Adrenal gland (tissue), 12 donors: ENCODE measurements around the gene NNT. TPM values are rescaled to one million over a fixed set of nuclear protein-coding genes. Genes with fewer than 3 reads are reported as not detected.
"Not testable (repeated sequence)": the region's sequence is repeated elsewhere in the genome, so short reads cannot be mapped to it uniquely, and the experiment has no call there.

Source experiments
- DNase-seq, 7 donors: peaks; one replicate each; pipeline ENCODE4 v3.0.0-alpha.2; 2019 to 2020
- H3K27ac ChIP-seq, 5 donors: fragments of 200-600 bp; sonication (generic) in 4 of 5; 1 replicate in 3 of 5; 2 replicates in 2 of 5; pipeline versions ENCODE4 v1.5.1 to v1.8.0; 2016 to 2020; ENCODE audit warnings: mild to moderate bottlenecking in 1 of 5
- H3K27me3 ChIP-seq: fragments of 200-600 bp; 2 replicates; pipeline ENCODE4 v1.8.0; 2021
- H3K36me3 ChIP-seq, 2 donors: fragments of 200-600 bp; replicated peaks in 1 of 2; 1 replicate in 1 of 2; 2 replicates in 1 of 2; pipeline versions ENCODE4 v1.5.1 to v1.8.0; 2018 to 2022
- H3K4me1 ChIP-seq, 2 donors: fragments of 200-600 bp; replicated peaks in 1 of 2; 1 replicate in 1 of 2; 2 replicates in 1 of 2; pipeline versions ENCODE4 v1.5.1 to v1.8.0; 2018 to 2021
- H3K4me3 ChIP-seq, 4 donors: fragments of 200-600 bp; sonication (generic) in 3 of 4; one replicate each; pipeline ENCODE4 v1.5.1; 2016 to 2018
- H3K9me3 ChIP-seq, 3 donors: fragments of 200-600 bp; sonication (generic) in 1 of 3; replicated peaks in 1 of 3; 1 replicate in 2 of 3; 2 replicates in 1 of 3; pipeline versions ENCODE4 v1.5.1 to v1.8.0; 2016 to 2021
- CTCF ChIP-seq, 6 experiments: fragments of 450-650 bp in 4 of 6; fragments of 200-600 bp in 2 of 6; sonication (generic) in 1 of 6; IDR thresholded peaks; 1 replicate in 5 of 6; 2 replicates in 1 of 6; pipeline versions ENCODE4 v1.5.1 to v1.8.0; 2016 to 2021; ENCODE audit warnings: antibody characterized with exemption in 6 of 6, mild to moderate bottlenecking in 2 of 6, moderate library complexity in 1 of 6
- POLR2A ChIP-seq, 2 donors: fragments of 450-650 bp; IDR thresholded peaks; one replicate each; pipeline ENCODE4 v1.6.1; 2017; ENCODE audit warnings: antibody characterized with exemption in 2 of 2, mild to moderate bottlenecking in 2 of 2, moderate library complexity in 1 of 2
- WGBS, 4 donors: extraction: QIAGEN DNeasy Blood & Tissue Kit in 2 of 4; methylation state at CpG; one replicate each; pipeline versions ENCODE4 v1.1.5 to v1.1.7; 2013 to 2017; 5-methylcytosine and 5-hydroxymethylcytosine counted together
- intact Hi-C, 2 donors: fragments of 100-400 bp; cut with DNase I; formaldehyde crosslinking; loops; one replicate each; pipeline versions ENCODE4 v1.14.1 to v1.15.0; 2022 to 2023
- polyA plus RNA-seq, 3 donors: library from polyadenylated mRNA; stranded (reverse); fragments of 200-250 nt in 2 of 3; fragments of 350-450 nt in 1 of 3; fragmentation: Illumina TruSeq in 1 of 3; extraction: RNeasy Lipid Tissue Mini Kit (QIAGEN cat#74804) in 1 of 3; gene quantifications; one replicate each; pipeline ENCODE4 v1.2.3, GENCODE V29; 2013 to 2014
- total RNA-seq, 9 donors: library from RNA; depleted of rRNA in 4 of 9; stranded (reverse); fragments of >200 nt in 4 of 9; fragments of 120-200 nt in 1 of 9; fragmentation: NEBNext Ultra II Directional in 1 of 9; extraction: Animal tissue kit (Norgen Biotek cat#: 25700) in 1 of 9; gene quantifications; one replicate each; pipeline versions ENCODE4 v1.1.0 to v1.2.4, GENCODE V29; 2013 to 2023
- donor health status: healthy with polysubstance abuse.
- donor health status: Bipolar disorder and iron deficiency.
- donor health status: DM: yes; HTN: yes; CAD: no.
- donor health status: DM: no; HTN: no; CAD: no.
- donor health status: DM: no; HTN: no; CAD: no.
- donor health status: DM: yes; HTN: yes; CAD: no.

NNT gene
- total and polyA plus RNA-seq, 12 donors: 6.9 to 104 (median 59.1) TPM

DNA sequence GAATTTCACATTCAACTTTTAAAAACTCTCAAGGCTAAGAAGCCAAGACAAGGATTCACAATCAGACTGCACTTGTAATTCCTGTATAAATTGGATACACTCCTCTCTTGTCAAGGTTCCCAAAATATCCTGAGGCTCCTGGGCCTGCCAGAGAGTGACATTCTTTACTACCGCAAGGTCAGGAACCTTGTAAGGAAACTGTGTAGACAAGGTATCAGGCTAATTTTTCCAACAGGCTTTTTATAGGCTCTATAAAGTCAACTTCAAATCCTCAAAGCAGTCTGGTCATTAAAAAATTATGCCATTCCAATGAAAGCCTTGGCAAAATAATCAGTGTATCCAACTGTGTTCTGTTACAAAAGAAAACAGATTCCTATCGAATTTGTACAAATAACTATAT, 30.6 kb upstream of the NNT start:
- TF ChIP-seq POLR2A (IDR thresholded peaks at IDR 0.05) (no peak), CTCF (IDR thresholded peaks at IDR 0.05) (no peak)
- Histone ChIP-seq H3K36me3 (no peaks in the 10 kb centered on the region), H3K9me3 (no peaks in the 10 kb centered on the region), H3K27ac (peak overlapping the region in 3 of 5 donors; percentile 2 to 32 (median 7)), H3K27me3 (no peaks in the 10 kb centered on the region), H3K4me1 (peaks cover 7 to 17% of the 10 kb centered on the region in 2 donors), H3K4me3 (no peak overlapping the region)
- no peak for DNase-seq
- 23 to 53% (median 35%) methylated on average over 2 of the region's 2 CpGs for WGBS, 4 donors
- intact Hi-C loops: no loop called here

DNA sequence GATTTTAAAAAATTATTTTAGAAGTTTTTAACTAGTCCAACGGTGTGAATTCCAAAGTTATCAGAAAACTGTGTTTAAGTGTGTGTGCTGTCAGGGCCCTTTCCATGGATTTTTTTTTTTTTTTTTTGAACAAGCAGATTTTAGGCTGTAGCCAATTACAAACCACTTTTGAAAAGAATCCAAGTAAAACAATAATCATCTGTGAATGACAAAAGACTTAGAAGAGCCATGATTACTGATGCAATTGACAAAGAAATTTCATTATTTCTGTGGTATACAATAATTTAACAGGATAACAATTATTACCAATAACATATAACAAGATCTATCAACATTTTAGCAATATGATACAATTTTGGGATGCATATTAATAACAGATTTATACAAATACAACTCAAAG, 29.9 kb upstream of the NNT start:
- WGBS, 4 donors: 27 to 65% (median 48%) methylated on average over 1 of the region's 1 CpG
- TF ChIP-seq POLR2A (IDR thresholded peaks at IDR 0.05) (no peak), CTCF (IDR thresholded peaks at IDR 0.05) (no peak)
- H3K27ac ChIP-seq: no peak overlapping the region

DNA sequence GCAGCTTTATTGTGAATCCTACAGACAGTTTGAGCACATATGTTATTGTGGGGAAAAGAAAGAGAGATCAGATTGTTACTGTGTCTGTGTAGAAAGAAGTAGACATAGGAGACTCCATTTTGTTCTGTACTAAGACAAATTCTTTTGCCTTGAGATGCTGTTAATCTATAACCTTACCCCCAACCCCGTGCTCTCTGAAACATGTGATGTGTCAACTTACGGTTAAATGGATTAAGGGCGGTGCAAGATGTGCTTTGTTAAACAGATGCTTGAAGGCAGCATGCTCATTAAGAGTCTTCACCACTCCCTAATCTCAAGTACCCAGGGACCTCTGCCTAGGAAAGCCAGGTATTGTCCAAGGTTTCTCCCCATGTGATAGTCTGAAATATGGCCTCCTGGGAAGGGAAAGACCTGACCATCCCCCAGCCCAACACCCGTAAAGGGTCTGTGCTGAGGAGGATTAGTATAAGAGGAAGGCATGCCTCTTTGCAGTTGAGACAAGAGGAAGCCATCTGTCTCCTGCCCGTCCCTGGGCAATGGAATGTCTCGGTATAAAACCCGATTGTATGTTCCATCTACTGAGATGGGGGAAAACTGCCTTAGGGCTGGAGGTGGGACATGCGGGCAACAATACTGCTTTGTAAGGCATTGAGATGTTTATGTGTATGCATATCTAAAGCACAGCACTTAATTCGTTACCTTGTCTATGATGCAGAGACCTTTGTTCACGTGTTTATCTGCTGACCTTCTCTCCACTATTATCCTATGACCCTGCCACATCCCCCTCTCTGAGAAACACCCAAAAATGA, 22.4 kb upstream of the NNT start:
- H3K27ac ChIP-seq, DNase-seq, H3K4me3 ChIP-seq, H3K4me1 ChIP-seq, intact Hi-C loops, H3K9me3 ChIP-seq, H3K27me3 ChIP-seq, H3K36me3 ChIP-seq: not testable (repeated sequence)
- 90 to 91% (median 91%) methylated on average over 10 of the region's 10 CpGs for WGBS, 4 donors

More for the DNA sequence above, 29.9 kb upstream of the NNT start:
- DNase-seq: no peak
- intact Hi-C loops: no loop called here
- Histone ChIP-seq H3K27me3 (no peaks in the 10 kb centered on the region), H3K4me3 (no peak overlapping the region), H3K4me1 (peaks cover 7 to 17% of the 10 kb centered on the region in 2 donors), H3K9me3 (no peaks in the 10 kb centered on the region), H3K36me3 (no peaks in the 10 kb centered on the region)

GRCh38 chr5:43581398-43581797, 21.6 kb upstream of the NNT start:
- H3K27me3 ChIP-seq: no peaks in the 10 kb centered on the region
- H3K36me3 ChIP-seq: no peaks in the 10 kb centered on the region
- no peak overlapping the region for H3K4me3 ChIP-seq
- intact Hi-C loops: no loop called here
- no peak for DNase-seq
- TF ChIP-seq POLR2A (IDR thresholded peaks at IDR 0.05) (no peak), CTCF (IDR thresholded peaks at IDR 0.05) (no peak)
- no peak overlapping the region for H3K27ac ChIP-seq
- H3K9me3 ChIP-seq: no peaks in the 10 kb centered on the region
- no peaks in the 10 kb centered on the region for H3K4me1 ChIP-seq
- WGBS, 4 donors: 89 to 100% (median 94%) methylated on average over 1 of the region's 1 CpG
